Activated effector memory CD4-positive, alpha-beta T cell treated with Interleukin-2 at 50 U/mL for 16 hours (primary cell): ENCODE data around the gene CYYR1.

Source experiments
- DNase-seq: peaks from one replicate; pipeline ENCODE4 v3.0.0-alpha.2; 2020

Gene CYYR1

GRCh38 chr21:26425576-26425975, 147.5 kb downstream of the CYYR1 start:
- no peak for DNase-seq

- no peak for DNase-seq
Observed at GRCh38 chr21:26423511-26423910, 149.6 kb downstream of the CYYR1 start.

GRCh38 chr21:26422706-26423105, 150.4 kb downstream of the CYYR1 start:
- no peak for DNase-seq

GRCh38 chr21:26422138-26422537, 150.9 kb downstream of the CYYR1 start:
- no peak for DNase-seq

- no peak for DNase-seq
Observed at GRCh38 chr21:26421724-26422123, 151.4 kb downstream of the CYYR1 start.
